OCI-LY1 (cell line): ENCODE measurements around the gene RETNLB.

Experiments used
- CTCF ChIP-seq: fragments of 200-600 bp; sonication (generic), shearing (Covaris generic); IDR thresholded peaks from 2 replicates; pipeline ENCODE4 v1.5.1; 2017; ENCODE audit warnings: mild to moderate bottlenecking, antibody characterized with exemption, low read length, moderate library complexity, mixed read lengths
- EZH2 ChIP-seq: fragments of 200-600 bp; sonication (generic), shearing (Covaris generic); IDR thresholded peaks from 2 replicates; pipeline ENCODE4 v1.8.0; 2017; ENCODE audit warnings: borderline replicate concordance, mixed run types, mild to moderate bottlenecking, antibody characterized with exemption, low read length, moderate library complexity, mixed read lengths

- no peak for TF ChIP-seq CTCF
- no peak for TF ChIP-seq EZH2
Observed at GRCh38 chr3:108728105-108728504, 29.1 kb downstream of the RETNLB start.
